Esophagus squamous epithelium (tissue), 4 donors: ENCODE measurements around the gene LSM6.

ENCODE experiments used
- POLR2A ChIP-seq, 4 donors: fragments of 450-650 bp; IDR thresholded peaks; one replicate each; pipeline ENCODE4 v1.6.1; 2017; ENCODE audit warnings: antibody characterized with exemption in 4 of 4, mild to moderate bottlenecking in 4 of 4, moderate library complexity in 3 of 4
- TF ChIP-seq, protein P1 (sequence below), 6 experiments: fragments of 450-650 bp in 4 of 6; fragments of 200-600 bp in 2 of 6; sonication (generic) in 2 of 6; IDR thresholded peaks; one replicate each; pipeline ENCODE4 v1.5.1; 2016 to 2019; ENCODE audit warnings: antibody characterized with exemption in 6 of 6, mild to moderate bottlenecking in 4 of 6, moderate library complexity in 4 of 6

GRCh38 chr4:146179784-146180370, 4.4 kb downstream of the LSM6 start:
- TF ChIP-seq POLR2A (IDR thresholded peaks at IDR 0.05), result no peak
- TF ChIP-seq, protein P1, sequence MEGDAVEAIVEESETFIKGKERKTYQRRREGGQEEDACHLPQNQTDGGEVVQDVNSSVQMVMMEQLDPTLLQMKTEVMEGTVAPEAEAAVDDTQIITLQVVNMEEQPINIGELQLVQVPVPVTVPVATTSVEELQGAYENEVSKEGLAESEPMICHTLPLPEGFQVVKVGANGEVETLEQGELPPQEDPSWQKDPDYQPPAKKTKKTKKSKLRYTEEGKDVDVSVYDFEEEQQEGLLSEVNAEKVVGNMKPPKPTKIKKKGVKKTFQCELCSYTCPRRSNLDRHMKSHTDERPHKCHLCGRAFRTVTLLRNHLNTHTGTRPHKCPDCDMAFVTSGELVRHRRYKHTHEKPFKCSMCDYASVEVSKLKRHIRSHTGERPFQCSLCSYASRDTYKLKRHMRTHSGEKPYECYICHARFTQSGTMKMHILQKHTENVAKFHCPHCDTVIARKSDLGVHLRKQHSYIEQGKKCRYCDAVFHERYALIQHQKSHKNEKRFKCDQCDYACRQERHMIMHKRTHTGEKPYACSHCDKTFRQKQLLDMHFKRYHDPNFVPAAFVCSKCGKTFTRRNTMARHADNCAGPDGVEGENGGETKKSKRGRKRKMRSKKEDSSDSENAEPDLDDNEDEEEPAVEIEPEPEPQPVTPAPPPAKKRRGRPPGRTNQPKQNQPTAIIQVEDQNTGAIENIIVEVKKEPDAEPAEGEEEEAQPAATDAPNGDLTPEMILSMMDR (IDR thresholded peaks at IDR 0.05), result no peak
